Activated CD4-positive, alpha-beta T cell treated with anti-CD3 and anti-CD28 coated beads for 24 hours (primary cell): Measurements from ENCODE around the gene PDIA5.
"Not testable (repeated sequence)": the region's sequence is repeated elsewhere in the genome, so short reads cannot be mapped to it uniquely, and the experiment has no call there.

Experiments
- DNase-seq, 2 donors: peaks; one replicate each; pipeline ENCODE4 v3.0.0-alpha.2; 2020; ENCODE audit warnings: low read depth in 2 of 2

PDIA5 gene

GRCh38 chr3:123148772-123149171 lies 81.9 kb downstream of the PDIA5 start:
- DNase-seq: no peak

GRCh38 chr3:123149525-123149924 lies 82.7 kb downstream of the PDIA5 start:
- no peak for DNase-seq

GRCh38 chr3:123150449-123151215 lies 83.8 kb downstream of the PDIA5 start:
- no peak for DNase-seq

- DNase-seq: no peak
These were observed 84.5 kb downstream of the PDIA5 start for GRCh38 chr3:123151251-123151705.

- DNase-seq: not testable (repeated sequence)
These were observed 85.1 kb downstream of the PDIA5 start for GRCh38 chr3:123151853-123152420.

GRCh38 chr3:123152687-123153086 lies 85.9 kb downstream of the PDIA5 start:
- no peak for DNase-seq

- DNase-seq: no peak
These were observed 86.5 kb downstream of the PDIA5 start for GRCh38 chr3:123153125-123154019.

- DNase-seq: no peak
These were observed 87.5 kb downstream of the PDIA5 start for GRCh38 chr3:123154020-123154985.

- DNase-seq: no peak
These were observed 88.7 kb downstream of the PDIA5 start for GRCh38 chr3:123155471-123156011.

GRCh38 chr3:123156276-123156995 lies 89.6 kb downstream of the PDIA5 start:
- DNase-seq: no peak

- DNase-seq: no peak
These were observed 90.4 kb downstream of the PDIA5 start for GRCh38 chr3:123157209-123157597.

GRCh38 chr3:123157598-123158287 lies 90.9 kb downstream of the PDIA5 start:
- no peak for DNase-seq

GRCh38 chr3:123158330-123158729 lies 91.5 kb downstream of the PDIA5 start:
- DNase-seq: no peak

- DNase-seq: no peak
These were observed 92.1 kb downstream of the PDIA5 start for GRCh38 chr3:123158899-123159390.

GRCh38 chr3:123159926-123160635 lies 93.3 kb downstream of the PDIA5 start:
- DNase-seq: no peak

GRCh38 chr3:123161167-123161566 lies 94.3 kb downstream of the PDIA5 start:
- no peak for DNase-seq

GRCh38 chr3:123163141-123163540 lies 96.3 kb downstream of the PDIA5 start:
- no peak for DNase-seq

GRCh38 chr3:123165163-123165562 lies 98.3 kb downstream of the PDIA5 start:
- DNase-seq: no peak

- no peak for DNase-seq
These were observed 100.9 kb downstream of the PDIA5 start for GRCh38 chr3:123167686-123168085.
